HUDEP-2 (cell line): Measurements from ENCODE around the gene SPOP.
"Not testable (repeated sequence)": the region's sequence is repeated elsewhere in the genome, so short reads cannot be mapped to it uniquely, and the experiment has no call there.

Experiments used
- DNase-seq, 76 experiments: peaks; one replicate each; lab custom pipeline; 2025; ENCODE audit not compliant: unreplicated experiment in 76 of 76; lab: John Stamatoyannopoulos, UW

Gene SPOP

GRCh38 chr17:49554694-49555494 lies 123.0 kb downstream of the SPOP start:
- DNase-seq, result no peak

DNA sequence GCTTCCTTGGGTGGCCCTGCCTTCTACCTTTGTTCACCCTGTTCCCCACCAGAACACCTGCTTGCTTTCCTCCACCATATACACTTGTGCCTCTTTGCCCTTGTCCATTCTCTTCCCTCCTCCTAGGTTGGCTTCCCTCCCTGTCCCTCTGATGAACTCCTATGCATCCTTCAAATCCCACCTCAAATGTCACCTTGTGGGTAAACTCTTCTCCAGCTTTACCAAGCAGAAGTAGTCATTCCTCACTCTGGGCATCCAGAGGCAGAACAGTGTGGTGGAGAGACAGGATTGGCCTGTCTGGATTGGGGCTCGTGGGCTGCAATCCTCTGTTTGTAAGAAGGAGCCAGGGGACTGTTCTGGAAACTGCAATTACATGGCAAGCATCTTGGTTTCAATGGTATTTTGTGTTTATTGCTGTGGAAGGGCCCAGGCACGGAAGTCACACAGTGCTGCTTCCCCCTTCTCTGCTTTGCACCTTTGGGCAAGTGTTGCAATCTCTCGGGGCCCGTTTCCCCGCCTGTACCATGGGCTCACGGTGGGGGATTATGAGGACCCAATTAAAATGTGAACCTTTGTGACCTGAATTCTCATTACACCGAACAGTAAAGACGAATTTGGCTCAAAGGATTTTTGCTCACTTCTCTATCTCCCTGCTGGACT lies 124.1 kb downstream of the SPOP start:
- DNase-seq, result no peak

DNA sequence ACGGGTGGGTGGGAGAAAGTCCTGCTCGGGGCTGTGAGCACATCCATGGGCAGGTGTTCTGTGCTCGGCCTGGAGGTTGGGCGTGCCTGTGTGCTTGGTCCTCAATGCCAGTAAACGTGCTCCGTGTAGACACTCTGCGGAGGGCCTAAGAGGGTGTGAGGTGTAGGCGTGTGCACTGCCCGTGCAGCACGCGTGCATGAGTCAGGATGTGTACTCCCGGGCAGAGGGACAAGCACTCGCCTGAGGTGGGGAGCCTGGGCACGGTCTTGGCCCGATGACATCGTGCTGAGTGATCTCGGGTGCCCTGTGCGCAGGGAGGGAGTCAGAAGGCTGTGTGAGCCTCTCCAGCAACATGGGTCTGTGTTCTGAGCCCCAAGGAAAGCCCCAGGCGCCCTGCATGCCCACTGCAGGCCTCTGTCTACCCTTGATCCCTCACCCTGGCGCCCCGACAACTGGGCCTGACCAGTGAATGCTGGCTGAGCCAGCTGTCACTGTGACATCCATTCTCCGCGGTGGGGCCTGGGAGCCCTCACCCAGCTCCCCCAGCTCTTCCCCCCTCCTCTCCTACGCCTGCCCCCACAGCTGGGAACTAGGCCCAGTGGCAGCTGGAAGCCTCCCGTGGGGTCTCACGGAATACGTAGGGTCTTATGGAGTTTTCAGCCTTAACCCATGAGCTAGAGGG lies 125.7 kb downstream of the SPOP start:
- DNase-seq, result no peak

GRCh38 chr17:49551221-49552069 lies 126.5 kb downstream of the SPOP start:
- DNase-seq, result no peak

- DNase-seq, result not testable (repeated sequence)
These were observed 127.1 kb downstream of the SPOP start for GRCh38 chr17:49550764-49551163.

DNA sequence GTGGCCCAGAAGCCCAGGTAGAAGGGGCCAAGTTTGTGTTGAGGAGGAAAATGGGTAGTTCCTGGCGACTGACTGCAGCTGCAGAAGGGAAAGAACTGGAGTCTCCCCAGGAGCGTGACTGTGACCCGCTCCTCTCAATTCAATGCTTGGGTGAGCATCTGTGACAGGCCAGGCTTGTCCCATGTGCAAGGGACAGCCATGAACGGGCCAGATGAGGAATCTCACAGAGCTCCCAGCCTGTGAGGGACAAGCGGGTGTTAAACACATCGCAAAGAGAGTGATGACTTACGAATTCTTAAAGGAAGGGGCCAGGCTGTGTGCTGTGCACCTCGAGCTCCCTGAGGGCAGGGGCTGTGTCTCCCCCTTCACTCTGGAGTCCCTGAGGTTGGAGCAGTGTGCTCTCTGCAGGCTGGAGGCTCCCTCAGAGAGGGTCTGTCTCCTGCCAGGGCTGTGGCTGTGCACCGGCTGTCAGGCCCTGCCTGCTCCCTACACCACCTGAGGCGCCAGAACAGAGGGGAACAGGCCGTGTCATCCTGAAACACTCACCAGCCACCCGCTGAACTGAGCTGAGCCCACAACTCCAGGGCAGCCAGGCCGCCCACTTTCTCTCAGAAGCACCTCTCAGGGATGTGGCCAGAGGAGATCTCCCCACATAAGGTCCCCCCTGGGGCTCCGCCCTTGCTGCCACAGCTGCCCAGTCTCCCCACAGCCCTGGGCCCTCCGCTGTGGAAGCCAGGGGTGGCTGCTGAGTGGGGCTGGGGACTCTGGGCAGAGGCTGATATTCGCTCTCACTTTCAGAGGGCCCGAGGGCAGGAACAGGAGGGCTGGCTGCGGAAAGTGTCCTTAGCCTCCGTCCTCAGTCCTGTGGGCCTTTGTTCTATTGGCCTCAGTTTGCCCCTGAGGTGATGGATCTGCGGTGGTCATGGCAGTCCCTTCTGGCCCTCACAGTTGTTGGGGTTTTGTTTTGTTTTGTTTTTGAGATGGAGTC lies 127.9 kb downstream of the SPOP start:
- no peak for DNase-seq

DNA sequence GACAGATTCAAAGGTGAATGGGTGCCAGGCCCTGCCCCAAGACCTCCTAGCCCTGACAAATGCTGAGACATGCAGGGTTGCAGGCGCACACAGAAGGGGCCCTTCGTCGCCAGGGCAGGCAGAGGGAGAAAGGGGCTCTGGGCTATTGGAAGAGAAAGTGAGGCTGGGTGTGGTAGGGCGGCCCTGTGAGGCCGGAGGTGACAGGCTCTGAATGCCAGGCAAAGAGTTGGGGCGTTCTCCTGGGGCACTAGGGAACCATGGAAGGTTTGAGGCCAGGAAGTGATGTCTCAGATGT lies 128.6 kb downstream of the SPOP start:
- DNase-seq, result no peak
